ENCODE measurements around the gene RETN.

Gene RETN

GRCh38 chr19:7680606-7681339 lies 11.9 kb downstream of the RETN start, which contains the start of gene TRAPPC5:
Gene TRAPPC5, plus strand, starts transcription at chr19:7680833. Its CDS starts 1,421 bp downstream, at chr19:7682254.
- TF ChIP-seq, protein P1, sequence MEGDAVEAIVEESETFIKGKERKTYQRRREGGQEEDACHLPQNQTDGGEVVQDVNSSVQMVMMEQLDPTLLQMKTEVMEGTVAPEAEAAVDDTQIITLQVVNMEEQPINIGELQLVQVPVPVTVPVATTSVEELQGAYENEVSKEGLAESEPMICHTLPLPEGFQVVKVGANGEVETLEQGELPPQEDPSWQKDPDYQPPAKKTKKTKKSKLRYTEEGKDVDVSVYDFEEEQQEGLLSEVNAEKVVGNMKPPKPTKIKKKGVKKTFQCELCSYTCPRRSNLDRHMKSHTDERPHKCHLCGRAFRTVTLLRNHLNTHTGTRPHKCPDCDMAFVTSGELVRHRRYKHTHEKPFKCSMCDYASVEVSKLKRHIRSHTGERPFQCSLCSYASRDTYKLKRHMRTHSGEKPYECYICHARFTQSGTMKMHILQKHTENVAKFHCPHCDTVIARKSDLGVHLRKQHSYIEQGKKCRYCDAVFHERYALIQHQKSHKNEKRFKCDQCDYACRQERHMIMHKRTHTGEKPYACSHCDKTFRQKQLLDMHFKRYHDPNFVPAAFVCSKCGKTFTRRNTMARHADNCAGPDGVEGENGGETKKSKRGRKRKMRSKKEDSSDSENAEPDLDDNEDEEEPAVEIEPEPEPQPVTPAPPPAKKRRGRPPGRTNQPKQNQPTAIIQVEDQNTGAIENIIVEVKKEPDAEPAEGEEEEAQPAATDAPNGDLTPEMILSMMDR (IDR thresholded peaks at IDR 0.05; ENCODE audit: insufficient read depth, low read depth, low read length, missing control alignments), result peak; percentile 28
- peak; percentile 83 for DNase-seq (ENCODE audit: low read depth)
- H3K4me3 ChIP-seq (ENCODE audit: low read length), result peak within 1 kb of the TSS; percentile 84

DNA sequence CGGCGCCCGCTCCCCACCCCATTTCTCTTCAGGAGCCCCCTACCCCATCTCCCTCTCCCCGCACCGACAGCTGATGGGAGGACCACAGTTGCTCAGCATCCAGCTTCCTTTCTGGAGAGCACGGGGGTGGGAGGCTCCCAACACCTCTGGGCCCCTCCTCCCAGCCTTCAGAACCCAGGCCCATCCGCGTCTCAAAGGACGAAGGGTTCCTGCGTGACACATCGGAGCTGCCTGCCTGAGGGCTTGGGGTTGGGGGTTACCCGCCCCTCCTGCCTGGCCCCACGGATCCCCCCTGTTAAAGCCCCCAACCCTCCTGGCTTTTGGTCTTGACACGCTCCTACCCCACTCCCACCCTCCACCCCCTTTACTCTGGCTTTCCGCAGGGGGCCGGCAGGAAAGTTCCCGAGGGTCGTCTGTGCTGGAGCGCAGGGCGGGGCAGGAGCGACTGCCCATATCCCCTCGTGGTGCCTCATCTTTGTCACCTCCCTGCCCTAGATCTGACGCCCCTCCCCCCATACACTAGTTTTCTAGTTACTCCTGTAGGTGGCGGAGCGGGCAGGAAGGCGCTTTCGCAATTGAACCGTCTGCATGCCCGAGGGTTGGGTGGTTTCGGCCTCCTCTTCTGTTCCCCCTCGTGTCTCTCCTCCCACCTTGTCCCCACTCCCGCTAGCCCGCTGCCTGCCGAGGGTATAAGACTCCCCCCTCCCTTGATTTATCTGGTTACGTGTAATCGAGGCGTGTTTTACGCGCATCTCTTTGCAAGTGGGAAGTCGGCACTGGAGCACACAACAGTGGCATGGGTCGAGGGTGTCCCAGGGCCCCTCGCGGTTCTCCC lies 12.7 kb downstream of the RETN start:
- H3K4me3 ChIP-seq (ENCODE audit: low read length), result peak overlapping the region; percentile 84
- DNase-seq (ENCODE audit: low read depth), result peak; percentile 84
- TF ChIP-seq, protein P1 (IDR thresholded peaks at IDR 0.05; ENCODE audit: insufficient read depth, low read depth, low read length, missing control alignments), result peak; percentile 71

DNA sequence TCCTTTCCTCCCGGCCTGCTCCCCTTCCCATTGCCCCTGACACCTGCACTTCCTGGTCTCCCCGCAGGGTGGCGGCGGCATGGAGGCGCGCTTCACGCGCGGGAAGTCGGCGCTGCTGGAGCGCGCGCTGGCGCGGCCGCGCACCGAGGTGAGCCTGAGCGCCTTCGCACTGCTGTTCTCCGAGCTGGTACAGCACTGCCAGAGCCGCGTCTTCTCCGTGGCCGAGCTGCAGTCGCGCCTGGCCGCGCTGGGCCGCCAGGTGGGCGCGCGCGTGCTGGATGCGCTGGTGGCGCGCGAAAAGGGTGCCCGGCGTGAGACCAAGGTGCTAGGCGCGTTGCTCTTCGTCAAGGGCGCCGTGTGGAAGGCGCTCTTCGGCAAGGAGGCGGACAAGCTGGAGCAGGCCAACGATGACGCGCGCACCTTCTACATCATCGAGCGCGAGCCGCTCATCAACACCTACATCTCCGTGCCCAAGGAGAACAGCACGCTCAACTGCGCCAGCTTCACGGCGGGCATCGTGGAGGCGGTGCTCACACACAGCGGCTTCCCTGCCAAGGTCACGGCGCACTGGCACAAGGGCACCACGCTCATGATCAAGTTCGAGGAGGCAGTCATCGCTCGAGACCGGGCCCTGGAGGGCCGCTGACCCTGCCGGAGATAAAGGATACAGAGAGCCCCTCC lies 13.5 kb downstream of the RETN start:
- DNase-seq (ENCODE audit: low read depth), result no peak

DNA sequence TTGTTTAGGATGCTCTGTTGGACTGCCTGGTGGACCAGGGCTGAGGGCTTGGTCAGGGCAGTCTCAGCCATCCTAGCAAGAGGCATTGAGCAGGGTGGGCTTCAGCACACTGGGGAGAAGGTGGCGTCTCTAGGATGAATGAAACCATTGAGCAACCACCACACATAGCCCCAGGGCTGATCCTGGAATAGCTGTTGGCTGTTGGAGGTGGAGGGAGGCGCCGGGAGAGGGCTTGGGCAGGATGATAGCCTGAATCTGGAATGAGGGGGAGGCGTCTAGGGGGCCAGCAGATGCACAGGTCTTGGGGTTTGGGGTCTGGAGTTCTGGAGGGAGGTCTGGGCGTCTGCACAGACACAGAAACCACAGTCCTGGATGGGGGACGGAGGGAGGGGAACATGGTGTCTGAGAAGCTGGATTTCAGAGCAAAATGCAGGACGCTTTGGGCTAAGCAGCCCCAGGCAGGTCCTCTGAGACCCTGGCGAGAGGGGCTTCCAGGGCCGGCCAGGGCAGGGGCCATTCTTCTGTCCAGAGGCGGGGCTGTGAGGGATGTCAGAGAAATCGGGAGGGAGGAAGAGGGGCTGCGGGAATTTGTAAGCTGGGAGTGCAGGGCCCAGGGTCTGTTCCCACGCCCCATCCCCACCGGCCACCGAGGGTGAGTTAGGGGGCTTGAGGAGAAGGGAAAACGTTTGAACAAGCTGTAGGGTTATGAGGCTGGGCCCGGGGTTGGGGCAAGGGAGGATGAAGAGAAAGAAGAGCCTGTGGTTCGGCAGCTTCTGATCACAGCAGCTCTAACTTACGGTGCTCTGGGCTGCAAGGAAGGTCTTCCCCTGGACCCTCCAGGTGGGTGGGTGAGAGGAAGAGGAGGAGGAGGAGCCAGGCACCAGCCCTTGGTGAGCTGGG lies 16.9 kb downstream of the RETN start:
- no peak overlapping the region for H3K4me3 ChIP-seq (ENCODE audit: low read length)
- DNase-seq (ENCODE audit: low read depth), result no peak
- TF ChIP-seq, protein P1 (IDR thresholded peaks at IDR 0.05; ENCODE audit: insufficient read depth, low read depth, low read length, missing control alignments), result no peak

More for the DNA sequence above, 13.5 kb downstream of the RETN start:
- TF ChIP-seq, protein P1 (IDR thresholded peaks at IDR 0.05; ENCODE audit: insufficient read depth, low read depth, low read length, missing control alignments), result no peak
- peak overlapping the region; percentile 84 for H3K4me3 ChIP-seq (ENCODE audit: low read length)

DNA sequence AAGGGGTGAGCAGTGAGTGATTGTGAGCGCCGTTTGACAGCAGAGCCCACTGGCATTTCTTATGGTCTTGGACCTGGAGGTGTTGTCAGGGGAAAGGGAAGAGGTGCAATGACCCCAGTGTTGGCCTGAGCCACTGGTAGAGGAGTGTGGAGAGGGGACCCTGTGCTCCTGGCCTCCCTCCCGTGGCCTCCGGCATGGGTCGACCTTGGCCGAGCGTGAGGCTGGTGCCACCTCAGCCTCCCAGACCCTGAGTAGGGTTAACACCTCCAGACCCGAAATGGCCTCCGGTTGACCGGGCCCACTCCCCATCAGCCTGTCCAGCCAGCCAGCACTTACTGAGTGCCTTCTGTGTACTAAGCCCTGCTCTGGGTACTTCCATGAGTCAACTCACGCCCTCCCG lies 18.3 kb downstream of the RETN start:
- H3K4me3 ChIP-seq (ENCODE audit: low read length), result no peak overlapping the region
- DNase-seq (ENCODE audit: low read depth), result no peak
- TF ChIP-seq, protein P1 (IDR thresholded peaks at IDR 0.05; ENCODE audit: insufficient read depth, low read depth, low read length, missing control alignments), result no peak

DNA sequence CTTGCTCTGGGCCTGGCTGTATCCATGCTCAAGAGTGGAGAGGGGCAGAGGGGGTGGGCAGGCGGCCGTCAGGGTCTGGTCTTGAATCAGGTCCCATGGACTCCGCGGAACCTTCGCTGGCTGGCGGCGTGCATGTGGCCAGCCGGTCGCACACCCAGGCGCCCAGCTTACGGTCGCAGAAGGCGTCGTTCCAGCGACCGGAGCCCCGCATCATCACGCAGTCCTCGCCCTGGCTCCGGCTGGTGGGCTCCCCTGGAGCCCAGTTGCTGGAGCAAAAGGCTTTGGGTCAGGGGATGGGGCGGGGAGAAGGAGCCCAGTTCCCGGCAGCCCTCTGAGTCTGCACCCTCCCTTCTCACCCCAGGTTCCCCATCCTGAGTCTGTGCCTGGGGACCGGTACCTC lies 20.3 kb downstream of the RETN start:
- H3K4me3 ChIP-seq (ENCODE audit: low read length), result no peak overlapping the region
- no peak for DNase-seq (ENCODE audit: low read depth)
- TF ChIP-seq, protein P1 (IDR thresholded peaks at IDR 0.05; ENCODE audit: insufficient read depth, low read depth, low read length, missing control alignments), result no peak

Measured in epithelial cell of esophagus (primary cell).